ENCODE data around the gene TMEM266. TPM values are rescaled to one million over a fixed set of nuclear protein-coding genes. Genes with fewer than 3 reads are reported as not detected.
A peak's percentile ranks its signal among the peaks of the same experiment; 100 is the strongest.

Gene TMEM266
- total RNA-seq, 1 experiment from 2014 or later: 0.47 TPM

GRCh38 chr15:76172782-76173181 lies 113.0 kb downstream of the TMEM266 start:
- in situ Hi-C loops (cut with HindIII; ENCODE audit: low pct_unique_long_range_greater_than_20kb, low sequenced_read_pairs): no loop called here
- no peak for DNase-seq (ENCODE audit: low read depth)

DNA sequence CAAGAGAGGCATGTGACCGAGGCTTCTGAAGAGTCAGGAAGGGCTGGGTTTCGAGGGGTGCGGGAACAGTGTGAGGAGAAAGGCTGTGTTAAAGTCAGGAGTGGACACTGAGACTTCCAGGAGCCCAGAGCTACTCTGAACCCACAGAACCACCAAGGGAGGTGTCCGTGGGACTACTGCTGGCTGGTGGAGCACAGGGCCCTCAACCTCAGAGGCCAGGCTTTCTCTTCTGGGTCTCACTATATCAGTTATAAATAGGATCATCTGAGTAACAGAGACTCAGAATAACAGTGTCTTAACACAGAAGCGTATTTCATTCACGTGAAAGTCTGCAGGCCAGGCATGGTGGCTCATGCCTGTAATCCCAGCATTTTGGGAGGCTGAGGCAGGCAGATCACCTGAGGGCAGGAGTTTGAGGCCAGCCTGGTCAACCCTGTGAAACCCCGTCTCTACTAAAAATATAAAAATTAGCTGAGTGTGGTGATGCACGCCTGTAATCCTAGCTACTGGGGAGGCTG lies 113.6 kb downstream of the TMEM266 start:
- in situ Hi-C loops (cut with HindIII; ENCODE audit: low pct_unique_long_range_greater_than_20kb, low sequenced_read_pairs): no loop called here
- no peak for DNase-seq (ENCODE audit: low read depth)

GRCh38 chr15:76174654-76175053 lies 114.9 kb downstream of the TMEM266 start:
- DNase-seq (ENCODE audit: low read depth): no peak
- in situ Hi-C loops (cut with HindIII; ENCODE audit: low pct_unique_long_range_greater_than_20kb, low sequenced_read_pairs): no loop called here

DNA sequence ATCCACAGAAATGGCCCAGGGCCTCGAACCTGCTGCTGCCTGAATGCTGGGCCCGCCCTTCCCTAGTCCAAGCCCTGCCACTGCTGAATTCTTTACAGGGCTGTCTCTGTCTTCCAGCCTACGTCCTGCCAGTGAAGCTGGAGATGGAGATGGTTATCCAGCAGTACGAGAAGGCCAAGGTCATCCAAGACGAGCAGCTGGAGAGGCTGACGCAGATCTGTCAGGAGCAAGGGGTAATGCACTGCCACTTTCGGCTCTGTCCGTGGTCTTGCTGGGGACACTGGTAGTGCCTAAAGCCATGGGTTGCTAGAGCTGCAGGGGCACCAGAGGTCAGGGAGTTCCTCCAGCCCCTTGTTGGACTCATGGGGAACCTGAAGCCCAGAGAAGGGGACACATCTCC lies 115.7 kb downstream of the TMEM266 start:
- DNase-seq (ENCODE audit: low read depth): no peak
- in situ Hi-C loops (cut with HindIII; ENCODE audit: low pct_unique_long_range_greater_than_20kb, low sequenced_read_pairs): no loop called here

GRCh38 chr15:76176059-76176458 lies 116.3 kb downstream of the TMEM266 start:
- no peak for DNase-seq (ENCODE audit: low read depth)
- in situ Hi-C loops (cut with HindIII; ENCODE audit: low pct_unique_long_range_greater_than_20kb, low sequenced_read_pairs): no loop called here

GRCh38 chr15:76176487-76177085 lies 116.8 kb downstream of the TMEM266 start:
- DNase-seq (ENCODE audit: low read depth): no peak
- in situ Hi-C loops (cut with HindIII; ENCODE audit: low pct_unique_long_range_greater_than_20kb, low sequenced_read_pairs): no loop called here

DNA sequence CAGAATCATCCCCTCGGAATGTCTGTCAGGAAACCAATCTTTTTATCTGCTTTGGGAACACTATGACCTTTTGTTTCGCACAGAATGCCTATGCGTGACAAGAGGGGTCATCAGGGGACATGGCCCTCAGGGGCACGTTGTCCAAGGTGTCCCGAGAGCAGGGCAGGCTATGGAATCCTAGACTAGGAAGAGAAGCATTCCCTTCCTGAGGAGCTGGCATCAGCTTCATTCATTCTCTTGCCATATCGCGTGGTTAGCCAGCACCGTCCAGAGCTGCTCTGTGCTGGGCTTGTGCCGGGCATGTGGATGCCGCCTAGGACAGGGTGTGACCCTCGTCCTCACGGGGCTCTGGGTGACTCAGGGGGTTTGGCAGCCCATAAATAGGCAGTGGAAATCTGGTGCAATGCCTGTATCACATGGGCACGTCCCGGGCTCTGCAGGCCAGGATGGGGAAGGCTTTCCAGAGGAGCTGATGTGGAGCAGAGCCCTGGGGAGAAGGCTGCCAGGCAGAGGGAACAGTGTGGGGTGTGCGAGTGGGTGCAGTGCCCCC lies 117.8 kb downstream of the TMEM266 start:
- no peak for DNase-seq (ENCODE audit: low read depth)
- in situ Hi-C loops (cut with HindIII; ENCODE audit: low pct_unique_long_range_greater_than_20kb, low sequenced_read_pairs): no loop called here

DNA sequence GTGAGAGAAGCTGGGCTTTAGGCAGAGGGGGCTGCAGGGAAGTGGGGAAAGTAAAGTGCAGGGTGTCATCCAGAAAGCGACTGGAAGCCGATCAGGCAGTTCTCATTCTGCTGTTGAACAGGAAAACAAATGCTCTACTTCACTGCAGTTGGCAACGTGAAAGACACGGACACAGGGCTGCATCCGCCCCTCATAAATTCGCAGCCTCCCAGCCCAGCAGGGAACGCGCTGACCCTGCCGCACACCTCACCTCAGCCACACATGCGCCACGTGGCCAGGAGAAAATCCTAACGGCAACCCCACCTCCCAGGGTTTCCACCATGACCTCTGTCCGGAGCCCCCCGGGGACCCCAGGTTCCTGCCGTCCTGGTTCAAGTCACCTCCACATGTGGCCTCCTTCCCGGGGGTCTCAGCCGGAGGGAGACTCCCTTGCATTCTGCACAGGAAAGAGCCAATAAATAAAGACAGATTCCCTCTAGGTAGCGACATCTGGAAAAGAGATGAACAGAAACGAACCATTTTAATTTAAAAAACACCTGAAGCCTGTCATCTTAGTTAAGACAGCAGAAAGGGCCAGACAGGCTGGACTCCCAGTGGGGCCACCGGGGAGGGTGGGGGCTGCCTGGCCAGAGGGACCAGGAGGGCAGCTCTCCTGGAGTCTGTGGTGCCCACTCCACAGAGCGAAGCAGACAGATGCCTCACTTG lies 118.7 kb downstream of the TMEM266 start:
- no peak for DNase-seq (ENCODE audit: low read depth)
- in situ Hi-C loops (cut with HindIII; ENCODE audit: low pct_unique_long_range_greater_than_20kb, low sequenced_read_pairs): no loop called here

DNA sequence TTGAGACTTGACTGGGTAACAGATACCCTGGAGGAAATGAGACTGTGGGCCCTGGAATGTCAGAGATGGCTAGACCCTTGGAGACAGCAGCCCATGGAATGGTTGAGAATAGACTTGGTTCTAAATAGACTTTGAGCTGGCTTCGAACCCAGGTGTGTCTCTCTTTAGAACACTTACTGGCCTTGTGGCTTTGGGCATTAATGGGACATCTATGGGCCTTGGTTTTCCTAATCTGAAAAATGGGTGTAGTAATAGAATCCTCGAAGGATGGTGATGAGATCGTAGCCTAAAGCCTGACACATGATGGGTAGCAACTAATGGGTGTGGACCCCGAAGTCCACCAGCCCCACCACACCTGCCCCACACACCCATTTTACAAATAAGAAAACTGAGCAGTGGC lies 119.2 kb downstream of the TMEM266 start:
- in situ Hi-C loops (cut with HindIII; ENCODE audit: low pct_unique_long_range_greater_than_20kb, low sequenced_read_pairs): no loop called here
- DNase-seq (ENCODE audit: low read depth): no peak

DNA sequence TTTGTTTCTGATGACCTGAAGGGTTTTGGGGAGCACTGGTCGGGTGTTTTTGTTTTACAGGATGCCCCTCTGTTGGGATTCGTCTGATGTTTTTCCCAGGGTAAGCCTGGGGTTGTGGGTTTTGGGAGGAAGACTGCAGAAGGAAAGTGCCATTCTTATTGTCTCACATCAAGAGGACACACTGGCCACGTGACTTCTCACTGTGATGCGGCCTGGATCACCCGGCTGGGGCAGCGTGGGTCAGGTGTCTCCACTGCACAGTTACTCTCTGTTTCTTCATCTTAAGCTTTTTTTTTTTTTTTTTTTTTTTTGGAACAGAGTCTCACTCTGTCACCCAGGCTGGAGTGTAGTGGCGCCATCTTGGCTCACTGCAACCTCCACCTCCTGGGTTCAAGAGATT lies 120.5 kb downstream of the TMEM266 start:
- in situ Hi-C loops (cut with HindIII; ENCODE audit: low pct_unique_long_range_greater_than_20kb, low sequenced_read_pairs): no loop called here
- no peak for DNase-seq (ENCODE audit: low read depth)

DNA sequence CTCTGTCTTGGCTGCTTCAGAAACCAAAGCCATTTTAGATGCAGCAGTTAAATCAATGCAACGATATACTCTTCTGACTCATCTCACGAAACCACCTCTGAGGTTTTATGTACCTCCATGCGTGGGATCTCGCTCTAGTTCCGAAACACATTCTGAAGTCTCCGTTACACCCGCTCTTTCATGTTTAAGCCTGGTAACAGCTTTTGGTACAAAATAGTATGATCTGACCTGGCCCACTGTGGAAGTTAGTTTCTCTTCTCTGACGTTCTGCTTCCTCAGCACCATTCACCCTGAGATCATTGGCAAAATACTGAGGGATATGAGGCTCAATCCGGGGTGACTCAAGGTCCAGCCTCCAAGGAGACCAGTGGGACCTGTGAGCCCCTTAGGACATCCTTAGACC lies 121.9 kb downstream of the TMEM266 start:
- in situ Hi-C loops (cut with HindIII; ENCODE audit: low pct_unique_long_range_greater_than_20kb, low sequenced_read_pairs): no loop called here

DNA sequence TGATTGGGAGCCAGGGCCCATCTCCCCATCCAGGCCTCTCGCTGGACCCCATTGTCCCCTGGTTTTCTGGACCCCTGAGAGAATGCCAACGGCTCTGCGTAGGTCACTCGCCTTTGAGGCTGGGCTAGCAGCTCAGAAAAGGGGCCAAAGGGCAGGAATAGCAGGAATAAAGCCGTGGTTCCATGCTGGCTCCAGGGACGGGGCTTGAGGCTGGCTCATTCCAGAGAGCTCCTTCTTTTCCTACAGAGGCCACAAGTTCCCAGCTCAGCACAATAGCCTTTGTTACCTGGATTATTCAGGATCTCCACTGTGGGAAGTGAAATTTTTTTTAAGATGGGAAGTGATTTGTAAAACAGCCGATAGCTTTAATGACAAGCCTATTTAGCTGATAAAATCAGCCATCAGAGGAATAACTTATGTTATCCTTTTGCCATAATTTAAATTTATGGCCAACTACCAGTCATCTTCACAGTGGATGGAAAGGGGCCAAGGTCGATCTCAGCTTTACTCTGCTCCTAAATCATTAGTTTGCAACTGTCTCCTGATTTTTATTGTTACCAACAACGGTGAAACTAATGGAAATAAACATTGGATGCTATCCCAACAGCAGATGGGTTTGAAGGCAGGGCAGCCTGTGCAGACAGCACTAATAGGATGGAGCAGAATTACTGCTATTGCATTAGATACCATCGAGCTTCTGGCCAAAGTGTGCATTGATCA lies 124.3 kb downstream of the TMEM266 start:
- in situ Hi-C loops (cut with HindIII; ENCODE audit: low pct_unique_long_range_greater_than_20kb, low sequenced_read_pairs): no loop called here
- DNase-seq (ENCODE audit: low read depth): no peak

More for the DNA sequence above, 121.9 kb downstream of the TMEM266 start:
- DNase-seq (ENCODE audit: low read depth): no peak

DNA sequence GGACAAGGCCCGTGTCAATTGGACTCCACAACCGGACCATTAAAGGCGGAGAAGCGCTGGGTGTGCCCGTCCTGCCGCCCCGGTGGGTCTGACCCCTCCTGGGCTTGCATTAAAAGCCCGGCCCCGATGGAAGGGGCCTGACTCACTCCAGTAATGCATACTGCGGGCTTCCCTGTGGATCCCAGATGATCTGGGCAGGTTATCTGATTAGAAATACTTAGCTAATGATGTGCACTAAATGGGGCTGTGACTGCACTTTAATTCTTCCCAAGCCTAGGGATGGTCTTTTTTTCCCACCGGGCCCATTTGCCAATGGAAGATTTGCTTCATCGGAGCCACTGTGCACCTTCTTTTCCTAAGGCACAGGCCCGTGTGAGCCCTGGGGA lies 124.9 kb downstream of the TMEM266 start:
- in situ Hi-C loops (cut with HindIII; ENCODE audit: low pct_unique_long_range_greater_than_20kb, low sequenced_read_pairs): no loop called here
- no peak for DNase-seq (ENCODE audit: low read depth)

GRCh38 chr15:76185716-76186115 lies 125.9 kb downstream of the TMEM266 start:
- in situ Hi-C loops (cut with HindIII; ENCODE audit: low pct_unique_long_range_greater_than_20kb, low sequenced_read_pairs): no loop called here
- no peak for DNase-seq (ENCODE audit: low read depth)

GRCh38 chr15:76187163-76187562 lies 127.4 kb downstream of the TMEM266 start:
- in situ Hi-C loops (cut with HindIII; ENCODE audit: low pct_unique_long_range_greater_than_20kb, low sequenced_read_pairs): no loop called here
- DNase-seq (ENCODE audit: low read depth): no peak

DNA sequence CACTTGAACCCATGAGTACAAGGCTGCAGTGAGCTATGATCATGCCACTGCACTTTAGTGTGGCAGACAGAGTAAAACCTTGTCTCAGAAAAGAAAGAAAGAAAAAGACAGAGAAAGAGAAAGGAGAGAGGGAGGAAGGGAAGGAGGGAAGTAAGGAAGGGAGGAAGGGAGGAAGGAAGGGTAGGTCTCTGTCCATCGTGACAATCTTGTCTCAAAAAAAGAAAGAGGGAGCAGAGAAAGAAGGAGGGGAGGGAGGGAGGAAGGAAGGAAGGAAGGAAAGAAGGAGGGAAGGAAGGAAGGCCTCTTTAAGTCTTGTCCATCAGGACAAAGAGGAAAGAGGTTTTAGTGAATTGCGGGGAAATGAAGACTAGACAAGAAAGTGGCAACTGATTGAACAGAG lies 129.3 kb downstream of the TMEM266 start:
- in situ Hi-C loops (cut with HindIII; ENCODE audit: low pct_unique_long_range_greater_than_20kb, low sequenced_read_pairs): no loop called here
- no peak for DNase-seq (ENCODE audit: low read depth)

DNA sequence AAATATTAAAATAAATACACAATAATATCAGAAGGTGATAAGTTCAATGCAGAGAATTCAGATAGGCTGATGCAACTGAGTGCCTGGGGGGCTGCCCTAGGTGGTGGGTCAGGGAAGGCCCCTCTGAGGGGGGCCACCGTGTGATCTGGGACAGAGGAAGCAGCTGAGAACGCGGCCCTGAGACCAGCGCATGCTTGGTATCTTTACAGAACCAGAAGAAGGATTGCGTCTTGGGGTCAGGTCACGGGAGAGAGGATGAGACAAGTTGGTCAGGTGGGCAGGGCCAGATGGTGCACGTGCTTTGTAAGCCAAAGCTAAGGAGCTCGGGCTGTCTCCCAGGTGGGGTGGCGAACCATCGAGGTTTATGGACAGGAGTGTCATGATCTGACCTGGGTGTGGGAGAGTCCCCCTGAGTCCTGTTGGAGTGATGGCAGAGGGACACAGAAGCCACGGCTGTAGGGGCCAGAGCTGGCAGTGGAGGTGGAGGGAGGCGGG lies 130.3 kb downstream of the TMEM266 start:
- in situ Hi-C loops (cut with HindIII; ENCODE audit: low pct_unique_long_range_greater_than_20kb, low sequenced_read_pairs): no loop called here
- DNase-seq (ENCODE audit: low read depth): no peak

- DNase-seq (ENCODE audit: low read depth): peak; percentile 68
- in situ Hi-C loops (cut with HindIII; ENCODE audit: low pct_unique_long_range_greater_than_20kb, low sequenced_read_pairs): no loop called here
Measured at GRCh38 chr15:76190751-76191538, 131.2 kb downstream of the TMEM266 start.
